H9 (cell line): ENCODE measurements around the gene HTATIP2. TPM values are rescaled to one million over a fixed set of nuclear protein-coding genes. Genes with fewer than 3 reads are reported as not detected.
"Not testable (repeated sequence)": the region's sequence is repeated elsewhere in the genome, so short reads cannot be mapped to it uniquely, and the experiment has no call there.

Experiments
- DNase-seq: peaks from one replicate; pipeline ENCODE4 v3.0.0-alpha.2; 2017
- H2AFZ ChIP-seq: one replicate; pipeline ENCODE4 v1.6.1; 2013; ENCODE audit warnings: mild to moderate bottlenecking, low read length, control low read depth, moderate library complexity
- H2AK5ac ChIP-seq: 2 replicates; pipeline ENCODE4 v1.6.1; 2013; ENCODE audit warnings: low read length, control low read depth, mixed read lengths; ENCODE audit not compliant: insufficient read length
- H2BK120ac ChIP-seq: one replicate; pipeline ENCODE4 v1.6.1; 2013; ENCODE audit warnings: low read depth, mild to moderate bottlenecking, low read length, control low read depth, inconsistent platforms; ENCODE audit not compliant: poor library complexity, severe bottlenecking
- H2BK12ac ChIP-seq: 2 replicates; pipeline ENCODE4 v1.6.1; 2013; ENCODE audit warnings: low read length, control low read depth, mixed read lengths, low read depth; ENCODE audit not compliant: insufficient read length
- H2BK15ac ChIP-seq: 2 replicates; pipeline ENCODE4 v1.6.1; 2013; ENCODE audit warnings: low read depth, low read length, control low read depth
- H2BK20ac ChIP-seq: one replicate; pipeline ENCODE4 v1.6.1; 2013; ENCODE audit warnings: low read depth, mild to moderate bottlenecking, low read length, control low read depth, inconsistent platforms; ENCODE audit not compliant: poor library complexity, severe bottlenecking
- H2BK5ac ChIP-seq: 2 replicates; pipeline ENCODE4 v1.6.1; 2013; ENCODE audit warnings: low read length, control low read depth, mixed read lengths; ENCODE audit not compliant: insufficient read length
- H3K14ac ChIP-seq: 2 replicates; pipeline ENCODE4 v1.6.1; 2013; ENCODE audit warnings: low read length, control low read depth; ENCODE audit not compliant: insufficient read depth
- H3K18ac ChIP-seq: 2 replicates; pipeline ENCODE4 v1.6.1; 2013; ENCODE audit warnings: low read depth, mild to moderate bottlenecking, mixed read lengths, low read length, control low read depth; ENCODE audit not compliant: insufficient read length
- H3K23ac ChIP-seq: 2 replicates; pipeline ENCODE4 v1.6.1; 2013; ENCODE audit warnings: low read length, control low read depth, mixed read lengths, low read depth; ENCODE audit not compliant: insufficient read length
- H3K23me2 ChIP-seq: 2 replicates; pipeline ENCODE4 v1.6.1; 2013; ENCODE audit warnings: low read depth, mild to moderate bottlenecking, mixed read lengths, low read length, control low read depth; ENCODE audit not compliant: insufficient read length, poor library complexity, severe bottlenecking
- H3K27ac ChIP-seq: 2 replicates; pipeline ENCODE4 v1.5.1; 2013; ENCODE audit warnings: low read length, control low read depth, mixed read lengths, low read depth; ENCODE audit not compliant: insufficient read length
- H3K27me3 ChIP-seq: 2 replicates; pipeline ENCODE4 v1.6.1; 2013; ENCODE audit warnings: low read length, control low read depth, inconsistent platforms; ENCODE audit not compliant: insufficient read depth
- H3K4ac ChIP-seq: 2 replicates; pipeline ENCODE4 v1.6.1; 2013; ENCODE audit warnings: low read depth, mild to moderate bottlenecking, control low read depth, inconsistent platforms, low read length, moderate library complexity
- H3K4me1 ChIP-seq: 2 replicates; pipeline ENCODE4 v1.6.1; 2013; ENCODE audit warnings: low read length, control low read depth, inconsistent platforms; ENCODE audit not compliant: insufficient read depth
- H3K4me2 ChIP-seq: 2 replicates; pipeline ENCODE4 v1.6.1; 2013; ENCODE audit warnings: low read length, control low read depth, mixed read lengths; ENCODE audit not compliant: insufficient read length, insufficient read depth
- H3K56ac ChIP-seq: 2 replicates; pipeline ENCODE4 v1.6.1; 2013; ENCODE audit warnings: low read depth, mild to moderate bottlenecking, mixed read lengths, low read length, control low read depth; ENCODE audit not compliant: insufficient read length
- H3K79me1 ChIP-seq: 2 replicates; pipeline ENCODE4 v1.6.1; 2013; ENCODE audit warnings: low read depth, mild to moderate bottlenecking, moderate library complexity, low read length, control low read depth, inconsistent platforms; ENCODE audit not compliant: insufficient read depth, poor library complexity, severe bottlenecking
- H3K79me2 ChIP-seq: 2 replicates; pipeline ENCODE4 v1.6.1; 2013; ENCODE audit warnings: low read length, control low read depth, inconsistent platforms; ENCODE audit not compliant: insufficient read depth
- H3K9ac ChIP-seq: 2 replicates; pipeline ENCODE4 v1.6.1; 2013; ENCODE audit warnings: low read length, control low read depth, mixed read lengths; ENCODE audit not compliant: insufficient read length; ENCODE audit errors: extremely low read depth
- H3K9me3 ChIP-seq: one replicate; pipeline ENCODE4 v1.6.1; 2013; ENCODE audit warnings: low read depth, low read length, inconsistent platforms; ENCODE audit not compliant: control insufficient read depth
- H3T11ph ChIP-seq: one replicate; pipeline ENCODE4 v1.6.1; 2013; ENCODE audit warnings: mild to moderate bottlenecking, low read length, control low read depth, inconsistent platforms
- H4K20me1 ChIP-seq: one replicate; pipeline ENCODE4 v1.6.1; 2013; ENCODE audit not compliant: control insufficient read depth, insufficient read length, insufficient read depth
- H4K5ac ChIP-seq: 2 replicates; pipeline ENCODE4 v1.6.1; 2013; ENCODE audit warnings: low read depth, mild to moderate bottlenecking, mixed read lengths, low read length, control low read depth; ENCODE audit not compliant: insufficient read length
- H4K8ac ChIP-seq: replicated peaks from 2 replicates; pipeline ENCODE4 v1.6.1; 2013; ENCODE audit warnings: low read length, control low read depth, mixed read lengths, low read depth; ENCODE audit not compliant: insufficient read length
- H4K91ac ChIP-seq: 2 replicates; pipeline ENCODE4 v1.6.1; 2013; ENCODE audit warnings: low read depth, mild to moderate bottlenecking, moderate library complexity, mixed read lengths, low read length, control low read depth; ENCODE audit not compliant: insufficient read length
- H3K27ac Mint-ChIP-seq, 3 experiments: 2 replicates in 2 of 3; 3 replicates in 1 of 3; pipeline ENCODE4 v1.8.0; 2020 to 2021; ENCODE audit warnings: mixed read lengths in 3 of 3, mild to moderate bottlenecking in 1 of 3, moderate library complexity in 1 of 3
- H3K27me3 Mint-ChIP-seq: 2 replicates; pipeline ENCODE4 v1.8.0; 2021; ENCODE audit warnings: low read depth, mild to moderate bottlenecking, moderate library complexity, mixed read lengths
- H3K36me3 Mint-ChIP-seq, 3 experiments: 2 replicates in 2 of 3; 3 replicates in 1 of 3; pipeline ENCODE4 v1.8.0; 2020 to 2021; ENCODE audit warnings: low read depth in 3 of 3, mixed read lengths in 3 of 3; ENCODE audit not compliant: insufficient read depth in 1 of 3
- H3K4me1 Mint-ChIP-seq, 2 experiments: 2 replicates each; pipeline ENCODE4 v1.8.0; 2020; ENCODE audit warnings: mixed read lengths in 2 of 2
- H3K4me3 Mint-ChIP-seq, 2 experiments: 2 replicates in 1 of 2; 3 replicates in 1 of 2; pipeline ENCODE4 v1.8.0; 2020 to 2021; ENCODE audit warnings: mild to moderate bottlenecking in 2 of 2, mixed read lengths in 2 of 2, moderate library complexity in 1 of 2
- H3K9me3 Mint-ChIP-seq, 2 experiments: 2 replicates in 1 of 2; 3 replicates in 1 of 2; pipeline ENCODE4 v1.8.0; 2020; ENCODE audit warnings: mild to moderate bottlenecking in 2 of 2, mixed read lengths in 2 of 2, moderate library complexity in 1 of 2
- WGBS: extraction: QIAGEN DNeasy Blood & Tissue Kit; methylation state at CpG from one replicate; pipeline ENCODE4 v1.1.7; 2013; ENCODE audit warnings: missing lambda C conversion rate, low lambda C conversion rate, mixed read lengths; ENCODE audit not compliant: insufficient read length; ENCODE audit errors: extremely low coverage; 5-methylcytosine and 5-hydroxymethylcytosine counted together
- total RNA-seq: library from RNA; stranded (reverse); gene quantifications from 2 replicates; pipeline ENCODE4 v1.2.1, GENCODE V29; 2021
- TF ChIP-seq, protein P1 (sequence below): fragments of 200-600 bp; sonication (generic); conservative IDR thresholded peaks from 3 replicates; pipeline ENCODE4 v1.8.0; 2021; ENCODE audit warnings: antibody characterized with exemption, mild to moderate bottlenecking

HTATIP2 gene
- total RNA-seq, 1 experiment from 2014 or later: 32.8 TPM

DNA sequence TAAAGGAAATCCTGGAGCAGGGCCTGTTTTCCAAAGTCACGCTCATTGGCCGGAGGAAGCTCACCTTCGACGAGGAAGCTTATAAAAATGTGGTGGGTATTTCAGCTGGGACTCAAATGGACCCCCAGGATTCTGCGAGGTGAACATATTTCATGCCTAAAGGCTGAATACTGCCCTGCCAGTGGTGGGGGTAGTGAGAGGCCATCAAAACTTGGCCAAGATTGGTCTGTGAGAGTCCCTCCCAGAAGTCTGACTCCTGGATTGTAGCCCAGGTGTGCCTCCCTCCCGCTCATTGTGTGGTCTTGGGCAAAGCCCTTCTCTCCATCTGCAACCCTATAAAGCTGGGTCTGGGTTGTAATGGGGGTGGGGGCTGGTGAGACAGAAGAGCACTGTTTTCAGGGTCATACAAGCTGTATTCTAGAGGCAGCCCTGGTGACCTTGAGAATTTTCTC, 853 bp downstream of the HTATIP2 start:
- Histone ChIP-seq H3K27me3 (peaks cover 9% of the 10 kb centered on the region; the same call in 1 of the 2 replicates), H2BK120ac (no peak overlapping the region), H3K4ac (no peak overlapping the region), H2BK5ac (no peak overlapping the region), H3K27ac (no peak overlapping the region), H3T11ph (no peak overlapping the region), H4K5ac (no peak overlapping the region), H4K20me1 (no peaks in the 10 kb centered on the region), H3K79me2 (no peaks in the 10 kb centered on the region), H2AFZ (no peak overlapping the region), H4K8ac (no peak overlapping the region), H2BK12ac (no peak overlapping the region), H3K4me2 (peak overlapping the region; percentile 53), H2BK20ac (no peak overlapping the region), H2BK15ac (no peak overlapping the region; the same call in 1 of the 2 replicates), H3K79me1 (no peaks in the 10 kb centered on the region), H3K9me3 (no peaks in the 10 kb centered on the region), H4K91ac (no peak overlapping the region), H3K56ac (no peak overlapping the region), H3K18ac (no peak overlapping the region), H3K14ac (no peak overlapping the region), H3K4me1 (peaks cover 7% of the 10 kb centered on the region; the same call in 1 of the 2 replicates), H3K23ac (no peak overlapping the region), H2AK5ac (no peak overlapping the region), H3K9ac (no peak overlapping the region), H3K23me2 (peaks cover 7% of the 10 kb centered on the region)
- DNase-seq: peak; percentile 57
- Mint-ChIP-seq H3K27me3 (peaks cover 30% of the 10 kb centered on the region), H3K4me1 (peaks cover 29 to 30% of the 10 kb centered on the region in 2 experiments), H3K27ac (peak overlapping the region in 1 of 3 experiments; percentile 85; a peak in 2 of 7 replicates), H3K4me3 (peak overlapping the region; percentile 68 to 81), H3K9me3 (peaks cover 0 to 2% of the 10 kb centered on the region in 2 experiments; a peak in 1 of 5 replicates), H3K36me3 (peaks cover 0 to 4% (median 1%) of the 10 kb centered on the region in 3 experiments; a peak in 2 of 7 replicates)
- WGBS: no CpG with 5 or more reads among the region's 6 CpGs
- TF ChIP-seq, protein P1, sequence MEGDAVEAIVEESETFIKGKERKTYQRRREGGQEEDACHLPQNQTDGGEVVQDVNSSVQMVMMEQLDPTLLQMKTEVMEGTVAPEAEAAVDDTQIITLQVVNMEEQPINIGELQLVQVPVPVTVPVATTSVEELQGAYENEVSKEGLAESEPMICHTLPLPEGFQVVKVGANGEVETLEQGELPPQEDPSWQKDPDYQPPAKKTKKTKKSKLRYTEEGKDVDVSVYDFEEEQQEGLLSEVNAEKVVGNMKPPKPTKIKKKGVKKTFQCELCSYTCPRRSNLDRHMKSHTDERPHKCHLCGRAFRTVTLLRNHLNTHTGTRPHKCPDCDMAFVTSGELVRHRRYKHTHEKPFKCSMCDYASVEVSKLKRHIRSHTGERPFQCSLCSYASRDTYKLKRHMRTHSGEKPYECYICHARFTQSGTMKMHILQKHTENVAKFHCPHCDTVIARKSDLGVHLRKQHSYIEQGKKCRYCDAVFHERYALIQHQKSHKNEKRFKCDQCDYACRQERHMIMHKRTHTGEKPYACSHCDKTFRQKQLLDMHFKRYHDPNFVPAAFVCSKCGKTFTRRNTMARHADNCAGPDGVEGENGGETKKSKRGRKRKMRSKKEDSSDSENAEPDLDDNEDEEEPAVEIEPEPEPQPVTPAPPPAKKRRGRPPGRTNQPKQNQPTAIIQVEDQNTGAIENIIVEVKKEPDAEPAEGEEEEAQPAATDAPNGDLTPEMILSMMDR: no peak

DNA sequence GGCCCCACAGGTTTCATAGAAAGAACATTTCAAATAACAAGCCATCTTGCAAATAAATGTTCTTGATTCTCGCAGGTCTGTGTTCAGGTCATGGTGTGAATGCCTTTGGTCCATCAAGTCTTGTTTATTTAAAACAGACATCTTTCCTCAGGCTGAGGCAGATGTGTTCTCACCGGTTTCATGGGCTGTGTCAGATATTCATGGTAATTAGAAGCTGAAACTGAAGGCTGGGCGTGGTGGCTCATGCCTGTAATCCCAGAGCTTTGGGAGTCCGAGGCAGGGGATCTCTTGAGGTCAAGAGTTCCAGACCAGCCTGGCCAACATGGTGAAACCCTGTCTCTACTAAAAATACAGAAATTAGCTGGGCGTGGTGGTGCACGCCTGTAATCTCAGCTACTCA, 2.0 kb downstream of the HTATIP2 start:
- not testable (repeated sequence) for H4K8ac ChIP-seq, H3K4me3 Mint-ChIP-seq, H3K18ac ChIP-seq, H2AFZ ChIP-seq, H2BK20ac ChIP-seq, H3K4ac ChIP-seq, H3K9ac ChIP-seq, H4K20me1 ChIP-seq, H2BK12ac ChIP-seq, H3K27me3 ChIP-seq, H3K9me3 Mint-ChIP-seq, H3K36me3 Mint-ChIP-seq, H3K79me1 ChIP-seq, H3K27ac ChIP-seq, H2BK120ac ChIP-seq, H3K56ac ChIP-seq, H3K14ac ChIP-seq, H2BK15ac ChIP-seq, H4K5ac ChIP-seq, H2AK5ac ChIP-seq, H3K23ac ChIP-seq, H4K91ac ChIP-seq, H3K9me3 ChIP-seq, H3K4me2 ChIP-seq, H3K79me2 ChIP-seq, H2BK5ac ChIP-seq, DNase-seq, H3K27ac Mint-ChIP-seq, H3K23me2 ChIP-seq, H3T11ph ChIP-seq
- WGBS: no CpG with 5 or more reads among the region's 6 CpGs
- H3K4me1 ChIP-seq: peaks cover 10% of the 10 kb centered on the region; the same call in 1 of the 2 replicates
- Mint-ChIP-seq H3K4me1 (peaks cover 38% of the 10 kb centered on the region in 2 experiments), H3K27me3 (peaks cover 27% of the 10 kb centered on the region)
